GDM1 (cell line): ENCODE measurements around the gene PROM2.
"Not testable (repeated sequence)": the region's sequence is repeated elsewhere in the genome, so short reads cannot be mapped to it uniquely, and the experiment has no call there.

Source experiments
- DNase-seq: peaks from one replicate; lab custom pipeline; 2025; lab: John Stamatoyannopoulos, UW

PROM2 gene

GRCh38 chr2:95274291-95275150, at the start of gene PROM2:
Gene PROM2, plus strand, starts transcription at chr2:95274449. Its CDS starts 137 bp downstream, at chr2:95274586.
- DNase-seq: no peak

- no peak for DNase-seq
Observed at GRCh38 chr2:95225658-95226057, 48.6 kb upstream of the PROM2 start.

GRCh38 chr2:95231723-95232122, 42.5 kb upstream of the PROM2 start:
- peak; percentile 36 for DNase-seq

GRCh38 chr2:95232232-95232631, 42.0 kb upstream of the PROM2 start:
- no peak for DNase-seq

- DNase-seq: no peak
Observed at GRCh38 chr2:95234286-95234785, 39.9 kb upstream of the PROM2 start.

GRCh38 chr2:95234816-95235215, 39.4 kb upstream of the PROM2 start:
- no peak for DNase-seq

- no peak for DNase-seq
Observed at GRCh38 chr2:95238131-95238530, 36.1 kb upstream of the PROM2 start.

GRCh38 chr2:95240091-95240490, 34.2 kb upstream of the PROM2 start:
- DNase-seq: no peak

- DNase-seq: no peak
Observed at GRCh38 chr2:95240556-95240955, 33.7 kb upstream of the PROM2 start.

GRCh38 chr2:95242084-95242483, 32.2 kb upstream of the PROM2 start:
- DNase-seq: not testable (repeated sequence)

GRCh38 chr2:95258271-95258670, 16.0 kb upstream of the PROM2 start:
- no peak for DNase-seq

GRCh38 chr2:95260028-95261023, 13.9 kb upstream of the PROM2 start:
- no peak for DNase-seq

GRCh38 chr2:95261602-95262001, 12.6 kb upstream of the PROM2 start:
- DNase-seq: no peak

- no peak for DNase-seq
Observed at GRCh38 chr2:95262896-95263542, 11.2 kb upstream of the PROM2 start.

GRCh38 chr2:95264624-95265023, 9.6 kb upstream of the PROM2 start:
- DNase-seq: no peak

- DNase-seq: no peak
Observed at GRCh38 chr2:95265182-95265581, 9.1 kb upstream of the PROM2 start.

GRCh38 chr2:95266781-95267430, 7.3 kb upstream of the PROM2 start:
- DNase-seq: no peak

GRCh38 chr2:95267458-95268210, 6.6 kb upstream of the PROM2 start:
- no peak for DNase-seq

- no peak for DNase-seq
Observed at GRCh38 chr2:95268211-95269035, 5.8 kb upstream of the PROM2 start.
